HG03442 (cell line): ENCODE measurements around the gene HOXA6.

Source experiments
- ATAC-seq: cut with Tn5 transposase; IDR thresholded peaks from one replicate; pipeline ENCODE4 v1.9.1; 2021; ENCODE audit warnings: mild to moderate bottlenecking, moderate library complexity; ENCODE audit not compliant: unreplicated experiment

HOXA6 gene

GRCh38 chr7:27124902-27125689 lies 22.5 kb downstream of the HOXA6 start:
- ATAC-seq, result no peak

- ATAC-seq, result no peak
Observed at GRCh38 chr7:27124096-27124901, 23.3 kb downstream of the HOXA6 start.

- no peak for ATAC-seq
Observed at GRCh38 chr7:27123477-27124053, 24.0 kb downstream of the HOXA6 start.

GRCh38 chr7:27123007-27123476 lies 24.5 kb downstream of the HOXA6 start:
- ATAC-seq, result no peak

DNA sequence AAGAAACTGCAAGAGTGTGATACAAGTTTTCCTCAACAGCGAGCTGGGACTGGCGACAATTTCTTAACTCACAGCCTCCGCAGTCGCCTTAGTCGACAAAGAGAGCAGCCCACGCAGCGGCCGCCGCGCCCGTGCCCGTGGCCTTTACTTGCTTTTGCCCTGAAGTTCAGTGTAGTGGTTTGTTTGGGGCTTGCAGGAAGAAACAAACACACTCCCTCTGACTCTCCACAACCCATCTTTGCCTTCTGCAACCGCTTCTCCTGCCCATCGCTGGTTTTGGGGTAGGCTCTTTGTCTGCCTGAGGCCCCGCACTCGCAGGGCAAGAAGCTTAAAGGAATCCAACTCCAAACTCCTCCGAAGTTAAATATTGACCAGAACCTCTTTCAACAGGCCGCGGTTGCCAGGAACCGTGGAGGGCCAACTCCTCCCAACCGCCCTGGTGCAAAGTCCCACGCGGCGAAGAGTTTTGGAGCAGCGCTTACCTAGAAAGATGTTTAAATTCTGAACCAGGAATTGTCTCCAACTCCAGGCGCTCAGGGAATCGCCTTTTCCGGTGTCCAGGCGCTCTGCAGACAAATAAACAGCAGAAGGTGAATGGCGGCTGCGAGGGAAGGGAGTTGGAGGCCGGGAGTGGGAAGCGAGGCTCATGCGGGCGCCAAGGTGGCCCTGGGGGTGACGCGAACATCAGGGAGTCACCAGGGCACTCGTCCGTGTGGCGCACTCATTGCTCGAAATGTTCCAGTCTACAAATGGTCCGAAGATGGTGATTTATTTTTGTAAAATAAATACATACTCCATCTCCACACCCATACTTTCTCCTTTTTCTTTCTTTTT lies 25.3 kb downstream of the HOXA6 start:
- ATAC-seq, result no peak

DNA sequence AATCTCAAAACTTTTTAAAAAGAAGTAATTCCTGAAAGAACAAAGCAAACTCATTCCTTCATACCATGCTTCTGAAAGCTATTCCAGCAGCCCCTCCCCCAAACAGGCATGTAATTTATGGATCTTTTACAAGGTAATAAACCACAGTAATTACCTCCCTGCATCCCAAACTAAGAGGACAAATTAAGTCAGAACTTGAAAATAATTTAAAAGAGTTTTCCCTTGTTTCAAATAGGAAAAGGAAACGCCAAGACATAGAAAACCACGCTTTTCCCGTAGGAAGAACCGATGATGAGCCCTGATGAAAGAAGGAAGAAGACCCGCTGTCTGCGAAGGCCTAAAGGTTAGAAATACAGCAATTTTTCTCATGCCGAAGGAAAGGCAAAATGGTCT lies 25.9 kb downstream of the HOXA6 start:
- no peak for ATAC-seq

DNA sequence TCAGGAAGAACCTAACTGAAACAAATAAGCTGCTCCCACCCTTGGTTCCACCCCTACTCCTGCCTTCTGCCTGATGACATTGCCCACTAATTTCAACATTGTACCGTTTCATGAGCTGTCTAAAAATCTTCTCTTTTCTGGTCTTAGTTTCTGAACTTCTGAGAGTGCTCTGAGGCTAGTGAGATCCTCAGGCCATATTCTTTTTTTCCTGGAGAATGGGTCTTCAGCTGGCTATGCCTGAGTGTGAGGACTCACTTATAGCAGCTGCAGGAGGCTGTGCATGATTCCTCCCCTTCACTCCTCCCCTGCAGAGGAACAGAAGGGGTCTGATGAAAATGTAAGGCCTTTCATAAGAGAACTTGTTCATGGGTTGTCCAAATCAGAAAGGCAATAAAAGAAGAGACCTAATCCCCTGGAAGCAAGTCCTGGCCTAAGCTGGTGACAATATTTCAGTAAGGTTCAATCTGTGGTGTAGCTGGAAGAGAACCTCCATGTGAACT lies 28.1 kb downstream of the HOXA6 start:
- no peak for ATAC-seq

GRCh38 chr7:27118580-27118979 lies 29.0 kb downstream of the HOXA6 start:
- no peak for ATAC-seq

DNA sequence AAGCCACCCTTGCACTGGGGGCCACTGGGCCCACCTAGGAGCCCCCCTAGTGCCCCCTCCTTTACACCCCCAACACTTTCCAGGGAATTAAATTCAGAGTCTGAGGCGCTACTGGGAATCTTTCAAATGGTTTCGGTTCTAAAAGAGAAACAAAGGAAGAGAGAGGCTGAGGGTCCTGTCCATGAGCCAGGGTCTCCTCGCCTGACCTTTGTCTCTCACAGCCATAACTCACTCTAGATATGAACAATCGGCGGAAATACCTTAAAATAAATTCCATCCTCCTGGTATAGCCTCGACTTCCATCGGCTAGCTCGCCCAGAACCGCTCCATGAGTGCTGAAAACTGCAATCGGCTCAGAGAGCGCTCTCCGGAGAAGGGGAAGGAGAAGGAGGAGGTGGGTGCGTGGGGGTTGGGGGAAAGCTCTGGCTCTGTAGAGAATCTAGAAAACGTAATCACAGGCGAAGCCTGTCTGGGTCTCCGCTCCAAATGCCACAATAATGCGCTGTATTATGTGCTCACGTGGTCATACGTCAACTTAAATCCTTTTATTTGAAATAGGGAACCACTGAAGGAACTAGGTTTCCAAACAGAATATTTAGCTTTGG lies 29.6 kb downstream of the HOXA6 start:
- ATAC-seq, result no peak

DNA sequence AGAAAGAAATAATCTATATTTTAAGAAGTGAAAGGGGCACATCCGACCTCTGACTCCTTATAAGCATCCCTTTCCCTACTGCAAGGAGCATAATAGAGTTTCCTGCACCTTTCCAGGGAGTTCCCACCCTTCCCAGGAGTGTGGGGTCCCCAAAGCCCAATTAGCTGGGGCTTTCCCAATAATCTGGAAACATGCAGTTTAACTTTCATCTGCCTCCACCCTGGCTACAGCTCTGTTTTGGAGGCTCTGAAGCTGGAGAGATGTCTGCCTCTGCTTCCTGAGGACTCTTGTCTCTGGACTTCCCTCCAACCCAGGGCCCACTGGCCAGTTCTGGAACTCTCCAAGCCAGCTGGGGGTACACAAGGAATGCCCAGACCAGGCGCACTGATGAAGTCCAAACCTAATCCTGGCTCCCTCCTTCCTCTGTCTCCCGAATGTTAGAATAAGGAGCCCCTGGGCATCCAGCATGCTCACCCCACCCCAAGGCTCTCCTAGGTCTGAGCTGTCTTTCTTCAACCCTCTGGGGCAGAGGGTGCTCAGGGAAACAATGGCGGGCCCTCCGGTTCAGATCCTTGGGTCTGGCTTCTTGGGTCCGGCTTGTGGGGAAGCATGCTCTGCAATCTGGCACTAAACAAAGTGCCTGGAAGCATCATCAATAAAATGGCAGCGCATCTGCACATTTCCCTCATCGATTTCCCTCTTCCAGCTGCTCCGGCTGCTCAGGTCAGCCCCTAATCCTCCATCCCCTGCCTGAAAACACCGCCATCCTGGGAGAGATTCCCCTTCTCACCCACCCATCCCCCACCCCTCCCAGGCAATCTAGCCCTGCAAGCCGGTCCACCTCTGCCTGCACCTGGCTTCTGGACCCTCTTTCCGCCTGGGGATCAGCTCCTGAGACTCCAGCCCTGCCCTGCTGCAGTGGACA lies 30.4 kb downstream of the HOXA6 start:
- no peak for ATAC-seq

DNA sequence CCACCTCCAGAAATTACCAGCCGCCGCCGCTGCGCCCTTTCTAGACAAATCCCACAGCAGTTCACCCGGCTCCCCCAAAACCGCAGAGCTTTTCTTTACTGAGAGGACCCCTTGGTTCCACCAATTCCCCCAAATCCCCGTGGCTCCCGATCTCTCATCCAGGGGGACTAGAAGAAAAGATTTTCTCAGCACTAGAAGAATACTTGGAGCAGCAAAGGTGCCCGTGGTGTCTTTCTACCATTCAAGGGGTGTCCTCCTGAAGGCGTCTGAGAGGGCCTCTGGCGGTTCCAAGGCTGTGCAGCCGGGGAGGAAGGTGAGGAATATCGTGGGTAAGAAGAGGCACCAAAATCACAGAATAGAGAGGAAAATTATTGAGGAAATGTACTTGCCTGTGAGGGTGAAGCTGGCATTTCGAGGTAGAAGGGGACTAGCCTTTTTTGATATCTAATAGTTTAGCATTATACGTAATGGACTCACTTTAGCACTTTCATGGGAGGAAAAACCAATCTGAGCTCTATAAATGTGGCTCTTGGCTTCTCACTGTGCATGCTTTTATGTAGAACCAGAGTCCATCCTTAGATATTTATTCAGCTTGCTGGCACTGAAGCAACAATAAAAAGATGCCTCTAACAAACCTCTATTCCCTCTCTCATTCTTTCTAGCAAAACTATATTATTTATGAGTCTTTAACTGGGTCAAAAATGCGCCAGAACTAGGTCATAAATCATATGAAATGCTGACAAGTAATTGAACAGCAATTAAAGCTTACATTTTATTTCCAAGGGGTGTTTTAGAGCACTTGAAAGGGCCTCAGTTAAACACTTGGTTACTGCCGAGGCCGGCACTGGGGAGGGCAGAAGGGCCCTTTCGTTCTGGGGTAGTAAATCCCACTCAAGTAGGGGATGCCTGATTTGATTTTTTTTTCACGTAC lies 31.3 kb downstream of the HOXA6 start:
- no peak for ATAC-seq

DNA sequence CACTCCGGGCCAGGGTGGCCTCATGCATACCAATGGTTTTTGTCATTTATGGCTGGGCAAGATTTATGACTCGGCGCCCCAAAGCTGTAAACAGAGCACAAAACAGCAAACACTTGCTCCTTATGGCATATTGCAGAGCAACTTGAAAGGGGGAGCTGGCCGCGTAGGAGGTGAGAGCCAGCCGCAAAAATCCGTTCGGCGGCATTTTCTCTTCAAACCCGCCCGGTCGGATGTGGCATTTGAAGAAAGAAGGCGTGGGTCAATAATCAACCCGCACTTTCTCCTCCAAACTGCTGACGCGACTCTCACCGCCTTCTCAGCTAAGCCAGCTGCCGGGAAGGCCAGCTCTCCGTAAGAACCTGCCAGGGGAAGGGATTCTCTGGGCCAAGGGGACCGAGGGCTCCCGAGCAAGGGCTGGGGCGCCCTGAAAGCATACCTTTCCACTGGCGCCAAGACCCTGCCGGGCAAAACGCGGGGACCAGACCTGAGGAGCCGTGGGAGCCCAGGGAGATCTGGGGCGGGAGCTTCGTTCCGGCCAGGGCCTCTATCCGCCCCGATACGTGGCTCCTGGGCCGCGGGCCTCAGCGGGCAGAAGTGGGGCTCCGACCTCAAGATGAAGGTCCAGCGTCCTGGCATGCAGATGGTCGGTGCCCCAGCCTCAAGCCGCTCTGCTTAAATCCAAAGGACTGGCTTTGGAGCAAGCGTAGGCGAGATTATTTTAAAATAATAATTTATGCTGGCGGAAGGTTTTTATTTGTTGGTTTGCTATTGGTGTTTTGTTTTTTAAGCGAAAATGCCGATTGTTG lies 32.1 kb downstream of the HOXA6 start:
- ATAC-seq, result no peak

DNA sequence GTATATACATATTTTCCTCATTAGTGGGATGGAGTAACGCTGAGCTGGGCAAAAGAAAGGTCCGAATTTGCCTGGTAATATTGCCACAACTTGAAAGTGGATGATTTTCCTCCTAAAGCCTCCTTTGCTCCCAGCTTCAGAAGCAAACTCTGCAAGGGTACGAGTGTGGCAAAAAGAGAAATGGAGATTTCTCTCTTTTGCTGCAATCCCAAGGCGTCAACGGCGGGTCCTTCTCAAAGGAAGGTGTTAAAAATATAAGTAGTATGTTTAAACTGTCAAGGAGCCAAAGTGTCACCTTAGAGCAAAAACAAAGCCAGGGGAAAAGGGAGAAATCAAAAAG lies 32.7 kb downstream of the HOXA6 start:
- ATAC-seq, result no peak

- ATAC-seq, result no peak
Observed at GRCh38 chr7:27113991-27114769, 33.4 kb downstream of the HOXA6 start.

- ATAC-seq, result no peak
Observed at GRCh38 chr7:27112955-27113949, 34.3 kb downstream of the HOXA6 start.
